Lung (tissue), 13 donors: ENCODE measurements around the gene VCX2. TPM values are rescaled to one million over a fixed set of nuclear protein-coding genes. Genes with fewer than 3 reads are reported as not detected.
"Not testable (repeated sequence)": the region's sequence is repeated elsewhere in the genome, so short reads cannot be mapped to it uniquely, and the experiment has no call there.

Experiments used
- ATAC-seq: fragments of 200-7000 bp; cut with Tn5 transposase; one replicate; pipeline ENCODE4 v1.9.1; 2020; ENCODE audit warnings: moderate number of reproducible peaks; ENCODE audit not compliant: insufficient read depth, low FRiP score
- DNase-seq, 3 donors: peaks; one replicate each; pipeline ENCODE4 v3.0.0-alpha.2; 2013 to 2017
- H3K27ac ChIP-seq, 2 donors: one replicate each; pipeline ENCODE4 v1.5.1; 2013; ENCODE audit warnings: mild to moderate bottlenecking in 2 of 2, moderate library complexity in 2 of 2, control low read depth in 1 of 2, inconsistent platforms in 1 of 2, low read depth in 1 of 2, low read length in 1 of 2
- H3K27me3 ChIP-seq, 3 donors: one replicate each; pipeline ENCODE4 v1.5.1; 2013; ENCODE audit warnings: low read length in 2 of 3; ENCODE audit not compliant: control insufficient read depth in 3 of 3, insufficient read depth in 3 of 3
- H3K36me3 ChIP-seq, 4 donors: one replicate each; pipeline ENCODE4 v1.5.1; 2013; ENCODE audit warnings: low read length in 4 of 4, mild to moderate bottlenecking in 1 of 4, moderate library complexity in 1 of 4; ENCODE audit not compliant: control insufficient read depth in 4 of 4, insufficient read depth in 4 of 4
- H3K4me1 ChIP-seq, 5 donors: one replicate each; pipeline ENCODE4 v1.5.1; 2013; ENCODE audit warnings: low read length in 5 of 5, mild to moderate bottlenecking in 2 of 5, moderate library complexity in 1 of 5; ENCODE audit not compliant: control insufficient read depth in 5 of 5, insufficient read depth in 5 of 5
- H3K4me3 ChIP-seq: one replicate; pipeline ENCODE4 v1.5.1; 2013; ENCODE audit warnings: mild to moderate bottlenecking, control low read depth, moderate library complexity
- H3K9ac ChIP-seq, 2 donors: one replicate each; pipeline ENCODE4 v1.5.1; 2013; ENCODE audit warnings: low read length in 2 of 2, control low read depth in 1 of 2; ENCODE audit not compliant: insufficient read depth in 1 of 2
- H3K9me3 ChIP-seq, 4 donors: one replicate each; pipeline ENCODE4 v1.5.1; 2013; ENCODE audit warnings: low read length in 3 of 4, mild to moderate bottlenecking in 1 of 4, moderate library complexity in 1 of 4; ENCODE audit not compliant: control insufficient read depth in 4 of 4, insufficient read depth in 3 of 4
- WGBS, 2 donors: extraction: QIAGEN DNeasy Blood & Tissue Kit; methylation state at CpG; one replicate each; pipeline ENCODE4 v1.1.7; 2013; 5-methylcytosine and 5-hydroxymethylcytosine counted together
- polyA plus RNA-seq, 2 donors: library from polyadenylated mRNA; stranded (reverse); fragments of 200-250 nt; gene quantifications; one replicate each; pipeline ENCODE4 v1.2.1, GENCODE V29; 2013
- small RNA-seq: library from RNA; depleted of rRNA; stranded (forward); fragments of <200 nt; gene quantifications from one replicate; pipeline ENCODE3, GENCODE V24; 2014; ENCODE audit warnings: low replicate concordance
- total RNA-seq, 2 donors: library from RNA; depleted of rRNA in 1 of 2; stranded (reverse); fragments of >200 nt in 1 of 2; gene quantifications; one replicate each; pipeline ENCODE4 v1.2.1, GENCODE V29; 2014 to 2021
- TF ChIP-seq, protein P1 (sequence below): IDR thresholded peaks from 2 replicates; pipeline ENCODE4 v1.5.1; 2012; ENCODE audit warnings: mild to moderate bottlenecking; ENCODE audit errors: control extremely low read depth, extremely low read depth
- donor health status: control.
- donor health status: control.
- donor health status: Bipolar disorder and iron deficiency.
- donor health status: healthy.
- donor health status: DM: yes; HTN: yes; CAD: no.

Gene VCX2
- total and polyA plus RNA-seq, 4 donors, result not detected

DNA sequence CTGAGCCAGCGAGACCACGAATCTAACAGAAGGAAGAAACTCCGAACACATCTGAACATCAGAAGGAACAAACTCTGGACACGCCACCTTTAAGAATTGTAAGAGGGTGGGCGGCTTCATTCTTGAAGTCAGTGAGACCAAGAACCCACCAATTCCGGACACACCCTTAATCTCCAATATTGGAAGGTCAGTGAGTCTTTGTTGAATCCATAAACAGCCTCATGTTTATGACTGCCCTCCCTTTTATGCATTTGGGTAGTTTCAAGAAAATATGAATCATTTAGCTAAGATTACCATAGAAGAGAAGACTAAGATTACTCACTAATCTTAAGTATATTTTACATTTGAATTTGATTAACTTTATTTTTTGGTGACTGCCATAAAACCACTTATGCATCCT, 48.5 kb downstream of the VCX2 start:
- DNase-seq, result no peak
- Histone ChIP-seq H3K9me3 (peaks cover 0 to 3% (median 0%) of the 10 kb centered on the region in 4 donors), H3K9ac (no peak overlapping the region), H3K27ac (no peak overlapping the region), H3K27me3 (peaks cover 0 to 35% (median 3%) of the 10 kb centered on the region in 3 donors), H3K4me3 (no peak overlapping the region), H3K4me1 (no peaks in the 10 kb centered on the region), H3K36me3 (no peaks in the 10 kb centered on the region)
- WGBS, 2 donors, result 92 to 94% methylated on average over 6 of the region's 6 CpGs
- TF ChIP-seq, protein P1, sequence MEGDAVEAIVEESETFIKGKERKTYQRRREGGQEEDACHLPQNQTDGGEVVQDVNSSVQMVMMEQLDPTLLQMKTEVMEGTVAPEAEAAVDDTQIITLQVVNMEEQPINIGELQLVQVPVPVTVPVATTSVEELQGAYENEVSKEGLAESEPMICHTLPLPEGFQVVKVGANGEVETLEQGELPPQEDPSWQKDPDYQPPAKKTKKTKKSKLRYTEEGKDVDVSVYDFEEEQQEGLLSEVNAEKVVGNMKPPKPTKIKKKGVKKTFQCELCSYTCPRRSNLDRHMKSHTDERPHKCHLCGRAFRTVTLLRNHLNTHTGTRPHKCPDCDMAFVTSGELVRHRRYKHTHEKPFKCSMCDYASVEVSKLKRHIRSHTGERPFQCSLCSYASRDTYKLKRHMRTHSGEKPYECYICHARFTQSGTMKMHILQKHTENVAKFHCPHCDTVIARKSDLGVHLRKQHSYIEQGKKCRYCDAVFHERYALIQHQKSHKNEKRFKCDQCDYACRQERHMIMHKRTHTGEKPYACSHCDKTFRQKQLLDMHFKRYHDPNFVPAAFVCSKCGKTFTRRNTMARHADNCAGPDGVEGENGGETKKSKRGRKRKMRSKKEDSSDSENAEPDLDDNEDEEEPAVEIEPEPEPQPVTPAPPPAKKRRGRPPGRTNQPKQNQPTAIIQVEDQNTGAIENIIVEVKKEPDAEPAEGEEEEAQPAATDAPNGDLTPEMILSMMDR, result no peak
- no peak for ATAC-seq

GRCh38 chrX:8121391-8121790, 49.7 kb downstream of the VCX2 start:
- DNase-seq, ATAC-seq, H3K4me3 ChIP-seq, H3K9ac ChIP-seq, H3K27ac ChIP-seq, H3K4me1 ChIP-seq, H3K9me3 ChIP-seq, H3K36me3 ChIP-seq: not testable (repeated sequence)
- 95 to 96% methylated on average over 13 to 23 of the region's 23 CpGs for WGBS, 2 donors
- H3K27me3 ChIP-seq, result peaks cover 0 to 29% (median 7%) of the 10 kb centered on the region in 3 donors

Small RNA genes lying within 50 kb of the gene (small RNA-seq; reads per million reads assigned to genes)
- 1.4 reads per million, percentile 87 among the genes with 10 or more reads in this experiment for gene MIR651

Other genes with a start within 250 kb of the VCX2 start
- 10 to 100 TPM; 13.5 to 22.8 TPM for gene PNPLA4, start 243.9 kb downstream of the VCX2 start, total RNA-seq
- 10 to 100 TPM; 11.1 to 13.2 TPM for gene PNPLA4, start 243.9 kb downstream of the VCX2 start, polyA plus RNA-seq